ENCODE measurements around the gene PARD3.

Gene PARD3

GRCh38 chr10:34830217-34830822, 15.2 kb upstream of the PARD3 start:
- Histone ChIP-seq H3K4me2 (ENCODE audit: low read length) (no peak overlapping the region), H3K4me3 (ENCODE audit: low read length) (no peak overlapping the region), H3K4me1 (ENCODE audit: control insufficient read depth, low read length) (no peaks in the 10 kb centered on the region), H3K27ac (ENCODE audit: low read depth, low read length) (no peak overlapping the region), H3K79me2 (ENCODE audit: control insufficient read depth, low read length) (no peaks in the 10 kb centered on the region), H3K9me2 (replicated peaks; ENCODE audit: control insufficient read depth, low read length) (no peaks in the 10 kb centered on the region), H3K36me3 (ENCODE audit: control insufficient read depth, low read length) (no peaks in the 10 kb centered on the region), H4K20me1 (ENCODE audit: control insufficient read depth, insufficient read depth, low read depth, low read length) (no peaks in the 10 kb centered on the region), H3K27me3 (ENCODE audit: control insufficient read depth, low read length) (no peaks in the 10 kb centered on the region), H3F3A (ENCODE audit: control insufficient read depth, insufficient read depth) (no peaks in the 10 kb centered on the region), H3K9me3 (ENCODE audit: control insufficient read depth, insufficient read depth, low read length) (no peaks in the 10 kb centered on the region)
- TF ChIP-seq CTCF (IDR thresholded peaks at IDR 0.05; ENCODE audit: low read depth, low read length, poor library complexity, severe bottlenecking) (no peak), EZH2phosphoT487 (IDR thresholded peaks at IDR 0.05; ENCODE audit: borderline replicate concordance, low read length) (no peak)

- Histone ChIP-seq H3K27ac (ENCODE audit: low read depth, low read length) (no peak overlapping the region), H3K4me2 (ENCODE audit: low read length) (no peak overlapping the region), H3K4me1 (ENCODE audit: control insufficient read depth, low read length) (no peaks in the 10 kb centered on the region), H3K36me3 (ENCODE audit: control insufficient read depth, low read length) (no peaks in the 10 kb centered on the region), H3K4me3 (ENCODE audit: low read length) (no peak overlapping the region), H3K79me2 (ENCODE audit: control insufficient read depth, low read length) (no peaks in the 10 kb centered on the region), H3K27me3 (ENCODE audit: control insufficient read depth, low read length) (no peaks in the 10 kb centered on the region), H4K20me1 (ENCODE audit: control insufficient read depth, insufficient read depth, low read depth, low read length) (no peaks in the 10 kb centered on the region), H3F3A (ENCODE audit: control insufficient read depth, insufficient read depth) (no peaks in the 10 kb centered on the region), H3K9me3 (ENCODE audit: control insufficient read depth, insufficient read depth, low read length) (no peaks in the 10 kb centered on the region), H3K9me2 (replicated peaks; ENCODE audit: control insufficient read depth, low read length) (no peaks in the 10 kb centered on the region)
- no peak for TF ChIP-seq CTCF (IDR thresholded peaks at IDR 0.05; ENCODE audit: low read depth, low read length, poor library complexity, severe bottlenecking)
- no peak for TF ChIP-seq EZH2phosphoT487 (IDR thresholded peaks at IDR 0.05; ENCODE audit: borderline replicate concordance, low read length)
These were observed 12.0 kb upstream of the PARD3 start for GRCh38 chr10:34826857-34827766.

- Histone ChIP-seq H3F3A (ENCODE audit: control insufficient read depth, insufficient read depth) (no peaks in the 10 kb centered on the region), H3K36me3 (ENCODE audit: control insufficient read depth, low read length) (no peaks in the 10 kb centered on the region), H4K20me1 (ENCODE audit: control insufficient read depth, insufficient read depth, low read depth, low read length) (no peaks in the 10 kb centered on the region), H3K4me3 (ENCODE audit: low read length) (no peak overlapping the region), H3K27ac (ENCODE audit: low read depth, low read length) (no peak overlapping the region), H3K9me2 (replicated peaks; ENCODE audit: control insufficient read depth, low read length) (no peaks in the 10 kb centered on the region), H3K9me3 (ENCODE audit: control insufficient read depth, insufficient read depth, low read length) (no peaks in the 10 kb centered on the region), H3K4me1 (ENCODE audit: control insufficient read depth, low read length) (no peaks in the 10 kb centered on the region), H3K27me3 (ENCODE audit: control insufficient read depth, low read length) (no peaks in the 10 kb centered on the region), H3K4me2 (ENCODE audit: low read length) (no peak overlapping the region), H3K79me2 (ENCODE audit: control insufficient read depth, low read length) (no peaks in the 10 kb centered on the region)
- TF ChIP-seq CTCF (IDR thresholded peaks at IDR 0.05; ENCODE audit: low read depth, low read length, poor library complexity, severe bottlenecking) (no peak), EZH2phosphoT487 (IDR thresholded peaks at IDR 0.05; ENCODE audit: borderline replicate concordance, low read length) (no peak)
These were observed 11.1 kb upstream of the PARD3 start for GRCh38 chr10:34826221-34826620.
